A673 (cell line): Measurements from ENCODE around the gene ARPC1B. TPM values are rescaled to one million over a fixed set of nuclear protein-coding genes. Genes with fewer than 3 reads are reported as not detected.

ENCODE experiments used
- BruUV-seq: library from RNA; stranded (reverse); fragments of 400-500 nt; replicated peaks from 2 replicates; lab custom pipeline; 2021; lab: Mats Ljungman, UMichigan
- CTCF ChIA-PET: fragments of 300-600 bp; sonication (Branson Sonifier 250); formaldehyde crosslinking; loops from one replicate; lab custom pipeline; 2022; ENCODE audit warnings: antibody characterized with exemption; lab: Charles Lee
- POLR2A ChIA-PET: fragments of 300-600 bp; sonication (Branson Sonifier 250); formaldehyde crosslinking; loops from one replicate; lab custom pipeline; 2022; ENCODE audit warnings: antibody characterized with exemption; ENCODE audit not compliant: low non-redundant PET; lab: Charles Lee
- DNase-seq: peaks from one replicate; pipeline ENCODE4 v3.0.0-alpha.2; 2015; ENCODE audit warnings: low spot score
- H3K27ac ChIP-seq: fragments of 200-600 bp; sonication (generic); 2 replicates; pipeline ENCODE4 v1.5.1; 2016; ENCODE audit warnings: mixed run types, low read depth, mild to moderate bottlenecking, mixed read lengths, antibody characterized with exemption, low read length; ENCODE audit not compliant: poor library complexity, severe bottlenecking
- H3K27me3 ChIP-seq: fragments of 200-600 bp; sonication (generic); replicated peaks from 2 replicates; pipeline ENCODE4 v1.6.1; 2017; ENCODE audit warnings: mixed run types, low read depth, mild to moderate bottlenecking, mixed read lengths, antibody characterized with exemption, low read length; ENCODE audit not compliant: insufficient read depth, poor library complexity
- H3K36me3 ChIP-seq: fragments of 200-600 bp; sonication (generic); 2 replicates; pipeline ENCODE4 v1.6.1; 2016; ENCODE audit warnings: mixed run types, mild to moderate bottlenecking, mixed read lengths, antibody characterized with exemption, low read length; ENCODE audit not compliant: insufficient read depth, poor library complexity, severe bottlenecking
- H3K4me1 ChIP-seq: fragments of 200-600 bp; sonication (generic); 2 replicates; pipeline ENCODE4 v1.6.1; 2017; ENCODE audit warnings: mixed run types, mild to moderate bottlenecking, mixed read lengths, antibody characterized with exemption, low read length; ENCODE audit not compliant: insufficient read depth, poor library complexity, severe bottlenecking
- H3K4me3 ChIP-seq: fragments of 200-600 bp; sonication (generic); 2 replicates; pipeline ENCODE4 v1.5.1; 2016; ENCODE audit warnings: low read depth, mixed run types, mild to moderate bottlenecking, mixed read lengths, low read length; ENCODE audit not compliant: poor library complexity, severe bottlenecking
- H3K9me3 ChIP-seq: fragments of 200-600 bp; sonication (generic); 2 replicates; pipeline ENCODE4 v1.6.1; 2016; ENCODE audit warnings: mixed run types, low read depth, mild to moderate bottlenecking, mixed read lengths, antibody characterized with exemption, low read length; ENCODE audit not compliant: poor library complexity, severe bottlenecking
- CTCF ChIP-seq: fragments of 300-800, 200-600 bp; sonication (generic); conservative IDR thresholded peaks from 2 replicates; pipeline ENCODE4 v1.5.1; 2017; ENCODE audit warnings: low read depth, mild to moderate bottlenecking, antibody characterized with exemption, low read length, moderate library complexity, mixed read lengths
- EZH2 ChIP-seq: fragments of 200-600 bp; sonication (generic); IDR thresholded peaks from 2 replicates; pipeline ENCODE4 v1.6.1; 2017; ENCODE audit warnings: borderline replicate concordance, low read depth, mild to moderate bottlenecking, mixed read lengths, antibody characterized with exemption, low read length; ENCODE audit not compliant: poor library complexity, severe bottlenecking
- intact Hi-C: fragments of 100-400 bp; cut with micrococcal nuclease; formaldehyde crosslinking; loops from one replicate; pipeline ENCODE4 v1.10.0; 2022; ENCODE audit not compliant: unreplicated experiment
- total RNA-seq: library from RNA; stranded (reverse); gene quantifications from 2 replicates; pipeline ENCODE4 v1.2.3, GENCODE V29; 2021

The ARPC1B gene
- total RNA-seq, 1 experiment from 2014 or later: 29.9 TPM

- peaks cover 16% of the 10 kb centered on the region for H3K4me1 ChIP-seq
- BruUV-seq: no TSS peak
- peaks cover 48% of the 10 kb centered on the region for H3K36me3 ChIP-seq
- DNase-seq: no peak
- ChIA-PET CTCF (interaction anchor here (0.6 kb wide), 1 partner anchor 16 kb away, joined by 8 read pairs; no protein-coding TSS in a partner anchor), POLR2A (no interaction called here)
- no peaks in the 10 kb centered on the region for H3K9me3 ChIP-seq
- H3K27me3 ChIP-seq: no peaks in the 10 kb centered on the region
- no peak overlapping the region for H3K27ac ChIP-seq
- intact Hi-C loops: no loop called here
- TF ChIP-seq CTCF (no peak), EZH2 (no peak)
- no peak overlapping the region for H3K4me3 ChIP-seq
Observed at GRCh38 chr7:99404977-99405320, 30.4 kb downstream of the ARPC1B start.

DNA sequence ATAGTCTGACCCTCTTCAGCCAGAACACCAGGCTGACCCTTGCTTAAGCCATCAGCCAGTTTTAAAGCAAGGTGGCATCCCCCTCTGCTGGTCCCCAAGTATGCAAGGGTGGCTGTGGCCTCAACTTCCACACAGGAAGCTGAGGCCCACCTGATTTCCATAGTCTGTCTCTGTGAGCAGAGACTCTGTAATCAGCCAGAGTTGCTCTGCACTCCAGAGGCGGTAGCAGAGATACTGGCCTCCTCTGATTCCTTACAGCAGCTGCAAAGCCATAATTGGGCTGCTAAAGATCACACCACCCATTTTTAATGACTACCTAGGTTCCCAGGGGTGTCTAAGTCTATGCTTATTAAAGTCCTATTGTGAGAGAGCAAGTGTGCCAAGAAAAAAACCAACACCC lies 32.0 kb downstream of the ARPC1B start:
- H3K9me3 ChIP-seq: no peaks in the 10 kb centered on the region
- peaks cover 22% of the 10 kb centered on the region for H3K4me1 ChIP-seq
- intact Hi-C loops: no loop called here
- no TSS peak for BruUV-seq
- CTCF ChIA-PET: no interaction called here
- no peak for DNase-seq
- H3K4me3 ChIP-seq: peak overlapping the region; percentile 97
- peaks cover 47% of the 10 kb centered on the region for H3K36me3 ChIP-seq
- no peaks in the 10 kb centered on the region for H3K27me3 ChIP-seq
- H3K27ac ChIP-seq: peak overlapping the region; percentile 99
- TF ChIP-seq EZH2: no peak
- no peak for TF ChIP-seq CTCF
- POLR2A ChIA-PET: no interaction called here

DNA sequence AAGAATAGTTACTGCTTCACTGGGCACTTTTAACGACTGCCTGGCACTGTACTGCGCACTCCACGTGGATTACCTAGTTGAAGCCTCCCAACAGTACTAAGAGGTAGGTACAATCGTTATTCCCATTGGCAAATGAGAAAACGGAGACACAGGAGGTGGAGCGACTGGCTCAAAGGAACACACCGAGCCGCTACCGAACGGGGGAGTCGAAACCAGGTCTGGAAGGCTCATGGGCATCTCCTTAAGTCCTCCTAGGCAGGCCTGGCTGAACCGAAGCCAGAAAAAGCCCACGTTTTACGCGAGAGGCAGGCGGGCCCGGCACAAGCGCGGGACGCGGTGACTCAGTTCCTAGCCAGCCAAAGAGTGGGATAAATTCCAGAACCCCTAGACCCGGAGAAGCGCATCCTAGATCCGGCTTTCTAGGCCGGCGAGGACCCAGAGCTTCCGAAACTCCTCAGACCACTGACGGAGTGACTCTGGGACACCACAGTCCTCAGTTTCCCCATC lies 33.4 kb downstream of the ARPC1B start:
- ChIA-PET CTCF (interaction anchor here (0.6 to 0.7 kb wide), 2 partner anchors 81 to 514 kb away, joined by 3 to 8 read pairs; no protein-coding TSS in a partner anchor), POLR2A (interaction anchor here (0.6 kb wide), 1 partner anchor 321 kb away, joined by 4 read pairs; no protein-coding TSS in a partner anchor)
- H3K4me3 ChIP-seq: peak overlapping the region; percentile 97
- peaks cover 22% of the 10 kb centered on the region for H3K4me1 ChIP-seq
- H3K27ac ChIP-seq: peak overlapping the region; percentile 99
- TF ChIP-seq EZH2: no peak
- TF ChIP-seq CTCF: no peak
- no TSS peak for BruUV-seq
- peaks cover 47% of the 10 kb centered on the region for H3K36me3 ChIP-seq
- intact Hi-C loops: no loop called here
- peak; percentile 37 for DNase-seq
- H3K27me3 ChIP-seq: no peaks in the 10 kb centered on the region
- H3K9me3 ChIP-seq: no peaks in the 10 kb centered on the region
